ENCODE measurements around the gene ERICH4. TPM values are rescaled to one million over a fixed set of nuclear protein-coding genes. Genes with fewer than 3 reads are reported as not detected.
"Not testable (repeated sequence)": the region's sequence is repeated elsewhere in the genome, so short reads cannot be mapped to it uniquely, and the experiment has no call there.

The ERICH4 gene
- total RNA-seq, 2 experiments from 2014 or later = not detected

- TF ChIP-seq CTCF (IDR thresholded peaks at IDR 0.05) = no peak
- DNase-seq = no peak
- Mint-ChIP-seq H3K9me3 (no peaks in the 10 kb centered on the region), H3K36me3 (ENCODE audit: low read depth) (peaks cover 5% of the 10 kb centered on the region), H3K27me3 (no peaks in the 10 kb centered on the region), H3K27ac (no peak overlapping the region), H3K4me1 (ENCODE audit: low read depth) (peaks cover 25% of the 10 kb centered on the region), H3K4me3 (no peak overlapping the region)
- POLR2A ChIA-PET = interaction anchor here (0.9 to 1.2 kb wide), 4 partner anchors 9 to 711 kb away, joined by 3 to 4 read pairs (median 3); no protein-coding TSS in a partner anchor
- CTCF ChIA-PET = interaction anchor here (1.1 kb wide), 1 partner anchor 46 kb away, joined by 3 read pairs; no protein-coding TSS in a partner anchor
- no peak for ATAC-seq
- intact Hi-C loops (cut with micrococcal nuclease) = no loop called here
Measured at GRCh38 chr19:41403181-41403970, 39.6 kb upstream of the ERICH4 start.

- H3K27ac Mint-ChIP-seq = no peak overlapping the region
- H3K9me3 Mint-ChIP-seq = no peaks in the 10 kb centered on the region
- DNase-seq (no peak), ATAC-seq (no peak)
- TF ChIP-seq CTCF (IDR thresholded peaks at IDR 0.05) = no peak
- intact Hi-C loops (cut with micrococcal nuclease) = no loop called here
- peaks cover 5% of the 10 kb centered on the region for H3K36me3 Mint-ChIP-seq (ENCODE audit: low read depth)
- H3K4me1 Mint-ChIP-seq (ENCODE audit: low read depth) = peaks cover 20% of the 10 kb centered on the region
- CTCF ChIA-PET = interaction anchor here (0.8 to 0.9 kb wide), 2 partner anchors 23 to 44 kb away, joined by 3 read pairs; no protein-coding TSS in a partner anchor
- POLR2A ChIA-PET = interaction anchor here (1.0 kb wide), 1 partner anchor 9 kb away, joined by 4 read pairs; no protein-coding TSS in a partner anchor
- H3K27me3 Mint-ChIP-seq = no peaks in the 10 kb centered on the region
- no peak overlapping the region for H3K4me3 Mint-ChIP-seq
Measured at GRCh38 chr19:41405776-41406175, 37.2 kb upstream of the ERICH4 start.

- POLR2A ChIA-PET = interaction anchor here (1.3 kb wide), 1 partner anchor 12 kb away, joined by 3 read pairs; no protein-coding TSS in a partner anchor
- Mint-ChIP-seq H3K36me3 (ENCODE audit: low read depth) (peaks cover 2% of the 10 kb centered on the region), H3K4me1 (ENCODE audit: low read depth) (peaks cover 12% of the 10 kb centered on the region), H3K9me3 (no peaks in the 10 kb centered on the region), H3K27me3 (no peaks in the 10 kb centered on the region), H3K4me3 (no peak overlapping the region), H3K27ac (no peak overlapping the region)
- ATAC-seq = no peak
- intact Hi-C loops (cut with micrococcal nuclease) = no loop called here
- CTCF ChIA-PET = no interaction called here
- no peak for DNase-seq
- TF ChIP-seq CTCF (IDR thresholded peaks at IDR 0.05) = no peak
Measured at GRCh38 chr19:41407271-41407670, 35.7 kb upstream of the ERICH4 start.

- TF ChIP-seq CTCF (IDR thresholded peaks at IDR 0.05) = no peak
- Mint-ChIP-seq H3K27ac (no peak overlapping the region), H3K27me3 (no peaks in the 10 kb centered on the region), H3K4me1 (ENCODE audit: low read depth) (peaks cover 12% of the 10 kb centered on the region), H3K36me3 (ENCODE audit: low read depth) (peaks cover 2% of the 10 kb centered on the region), H3K9me3 (no peaks in the 10 kb centered on the region), H3K4me3 (no peak overlapping the region)
- intact Hi-C loops (cut with micrococcal nuclease) = no loop called here
- DNase-seq (no peak), ATAC-seq (no peak)
- POLR2A ChIA-PET = interaction anchor here (0.6 to 1.8 kb wide), 7 partner anchors 10 to 384 kb away, joined by 3 to 9 read pairs (median 3); partner anchors contain the start of gene BCKDHA
- CTCF ChIA-PET = interaction anchor here (1.0 kb wide), 1 partner anchor 162 kb away, joined by 3 read pairs; no protein-coding TSS in a partner anchor
Measured at GRCh38 chr19:41408256-41408655, 34.7 kb upstream of the ERICH4 start.

GRCh38 chr19:41408846-41409245 is 34.1 kb upstream of the ERICH4 start:
- H3K27me3 Mint-ChIP-seq; H3K4me3 Mint-ChIP-seq; H3K36me3 Mint-ChIP-seq (ENCODE audit: low read depth); ATAC-seq; intact Hi-C loops (cut with micrococcal nuclease); DNase-seq; H3K27ac Mint-ChIP-seq; H3K9me3 Mint-ChIP-seq: not testable (repeated sequence)
- ChIA-PET CTCF (interaction anchor here (1.0 to 1.4 kb wide), 2 partner anchors 30 to 162 kb away, joined by 3 to 4 read pairs; partner anchors contain the start of gene DMAC2), POLR2A (interaction anchor here (0.8 to 1.8 kb wide), 5 partner anchors 10 to 74 kb away, joined by 3 to 9 read pairs (median 3); partner anchors contain the start of gene BCKDHA)
- H3K4me1 Mint-ChIP-seq (ENCODE audit: low read depth) = peaks cover 12% of the 10 kb centered on the region
